GM03348 (cell line): ENCODE data around the gene FLAD1.
A peak's percentile ranks its signal among the peaks of the same experiment; 100 is the strongest.

Experiments used
- DNase-seq: peaks from one replicate; pipeline ENCODE4 v3.0.0; 2012; ENCODE audit warnings: low spot score

Gene FLAD1

GRCh38 chr1:154952664-154953063 is 30.5 kb upstream of the FLAD1 start:
- no peak for DNase-seq

- DNase-seq, result no peak
These were observed 29.5 kb upstream of the FLAD1 start for GRCh38 chr1:154953611-154954038.

GRCh38 chr1:154954541-154954940 is 28.6 kb upstream of the FLAD1 start:
- DNase-seq, result no peak

- DNase-seq, result no peak
These were observed 28.0 kb upstream of the FLAD1 start for GRCh38 chr1:154955039-154955717.

- DNase-seq, result peak; percentile 95
These were observed 27.2 kb upstream of the FLAD1 start, which contains the start of gene PBXIP1 for GRCh38 chr1:154955718-154956543. PBXIP1 (minus strand) TSS chr1:154956099; CDS start chr1:154953721, 2,378 bp downstream.

- DNase-seq, result no peak
These were observed 26.6 kb upstream of the FLAD1 start for GRCh38 chr1:154956544-154956941.

- DNase-seq, result no peak
These were observed 26.0 kb upstream of the FLAD1 start for GRCh38 chr1:154957091-154957657.

- no peak for DNase-seq
These were observed 25.1 kb upstream of the FLAD1 start for GRCh38 chr1:154958036-154958435.

GRCh38 chr1:154958681-154959425 is 24.3 kb upstream of the FLAD1 start:
- DNase-seq, result no peak

- no peak for DNase-seq
These were observed 23.7 kb upstream of the FLAD1 start for GRCh38 chr1:154959426-154959780.

- DNase-seq, result no peak
These were observed 22.6 kb upstream of the FLAD1 start for GRCh38 chr1:154960446-154961136.

GRCh38 chr1:154961207-154962155 is 21.7 kb upstream of the FLAD1 start, which contains the start of gene PYGO2:
PYGO2 (minus strand) TSS chr1:154961782; CDS start chr1:154961576, 206 bp downstream.
- peak; percentile 90 for DNase-seq

- DNase-seq, result no peak
These were observed 20.9 kb upstream of the FLAD1 start for GRCh38 chr1:154962156-154962749.

GRCh38 chr1:154962795-154963330 is 20.3 kb upstream of the FLAD1 start:
- DNase-seq, result no peak

GRCh38 chr1:154963643-154964042 is 19.5 kb upstream of the FLAD1 start:
- no peak for DNase-seq

GRCh38 chr1:154964359-154964758 is 18.8 kb upstream of the FLAD1 start:
- DNase-seq, result no peak

GRCh38 chr1:154966111-154966510 is 17.0 kb upstream of the FLAD1 start:
- no peak for DNase-seq

- no peak for DNase-seq
These were observed 15.7 kb upstream of the FLAD1 start for GRCh38 chr1:154967331-154967950.

- no peak for DNase-seq
These were observed 14.4 kb upstream of the FLAD1 start for GRCh38 chr1:154968731-154969130.
